Measurements from ENCODE around the gene C3orf22.

DNA sequence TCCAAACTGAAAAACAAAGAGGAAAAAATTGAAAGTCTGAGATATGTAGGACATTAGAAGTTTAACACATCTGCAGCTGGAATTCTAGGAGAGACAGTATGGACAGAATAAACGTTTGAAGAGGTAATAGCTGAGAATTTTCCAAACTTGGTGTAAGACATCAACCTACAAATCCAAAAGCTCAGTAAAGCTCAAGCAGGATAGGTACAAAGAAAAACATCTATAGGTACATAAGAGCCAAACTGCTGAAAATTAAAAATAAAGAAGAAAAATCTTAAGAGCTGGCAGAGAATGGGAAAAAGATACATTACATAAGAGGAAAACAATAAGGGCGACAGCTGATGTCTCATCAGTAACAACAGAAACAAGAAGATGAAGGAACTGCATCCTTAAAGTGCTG, 22.8 kb upstream of the C3orf22 start:
- TF ChIP-seq GATA3 (IDR thresholded peaks at IDR 0.05; ENCODE audit: low read depth, low read length) (no peak), GATA2 (IDR thresholded peaks at IDR 0.05; ENCODE audit: low read depth, low read length) (no peak)
